Stimulated activated CD4-positive, alpha-beta T cell treated with anti-CD3 and anti-CD28 coated beads, Interleukin-4, amount 100 ng/mL, for 48 hours (primary cell): ENCODE results near the gene PRLR.

ENCODE experiments used
- DNase-seq, 2 donors: peaks; one replicate each; pipeline ENCODE4 v3.0.0-alpha.2; 2020; ENCODE audit warnings: low read depth in 2 of 2

PRLR gene

GRCh38 chr5:35035271-35035670, 195.0 kb downstream of the PRLR start:
- no peak for DNase-seq

GRCh38 chr5:35032356-35032755, 197.9 kb downstream of the PRLR start:
- no peak for DNase-seq

GRCh38 chr5:35031276-35031675, 199.0 kb downstream of the PRLR start:
- DNase-seq: no peak

GRCh38 chr5:35030426-35031100, 199.7 kb downstream of the PRLR start:
- no peak for DNase-seq

- no peak for DNase-seq
These were observed 201.0 kb downstream of the PRLR start for GRCh38 chr5:35029333-35029732.

- no peak for DNase-seq
These were observed 203.3 kb downstream of the PRLR start for GRCh38 chr5:35026941-35027340.

- no peak for DNase-seq
These were observed 203.9 kb downstream of the PRLR start for GRCh38 chr5:35026280-35026840.

GRCh38 chr5:35024911-35025510, 205.3 kb downstream of the PRLR start:
- DNase-seq: no peak

GRCh38 chr5:35023391-35024178, 206.7 kb downstream of the PRLR start:
- no peak for DNase-seq

GRCh38 chr5:35016174-35017051, 213.9 kb downstream of the PRLR start:
- no peak for DNase-seq

GRCh38 chr5:35015063-35015462, 215.2 kb downstream of the PRLR start:
- no peak for DNase-seq

- DNase-seq: no peak
These were observed 217.5 kb downstream of the PRLR start for GRCh38 chr5:35012796-35013195.

GRCh38 chr5:35012365-35012764, 217.9 kb downstream of the PRLR start:
- DNase-seq: no peak

- no peak for DNase-seq
These were observed 219.6 kb downstream of the PRLR start for GRCh38 chr5:35010676-35011075.

- no peak for DNase-seq
These were observed 220.6 kb downstream of the PRLR start for GRCh38 chr5:35009657-35010056.

- no peak for DNase-seq
These were observed 221.3 kb downstream of the PRLR start for GRCh38 chr5:35009019-35009418.

GRCh38 chr5:35004771-35005170, 225.5 kb downstream of the PRLR start:
- no peak for DNase-seq

- no peak for DNase-seq
These were observed 226.1 kb downstream of the PRLR start for GRCh38 chr5:35004200-35004599.

- peak; percentile 52 to 66 for DNase-seq
These were observed 227.0 kb downstream of the PRLR start for GRCh38 chr5:35003018-35003957.

- DNase-seq: no peak
These were observed 227.8 kb downstream of the PRLR start for GRCh38 chr5:35002459-35002858.
